Glomerular visceral epithelial cell (primary cell): Measurements from ENCODE around the gene C10orf62.

ENCODE experiments used
- DNase-seq: peaks from one replicate; pipeline ENCODE4 v3.0.0-alpha.2; 2016; ENCODE audit errors: extremely low spot score

The C10orf62 gene

GRCh38 chr10:97584798-97585438, 4.6 kb upstream of the C10orf62 start:
- DNase-seq: no peak

GRCh38 chr10:97585439-97585811, 4.1 kb upstream of the C10orf62 start:
- no peak for DNase-seq

- no peak for DNase-seq
Observed at GRCh38 chr10:97587183-97587582, 2.3 kb upstream of the C10orf62 start.

- no peak for DNase-seq
Observed at GRCh38 chr10:97590082-97590747, 694 bp downstream of the C10orf62 start.

- DNase-seq: no peak
Observed at GRCh38 chr10:97590748-97591495, 1.4 kb downstream of the C10orf62 start.

- DNase-seq: no peak
Observed at GRCh38 chr10:97593421-97593820, 3.9 kb downstream of the C10orf62 start.

GRCh38 chr10:97596101-97597082, 6.9 kb downstream of the C10orf62 start:
- DNase-seq: peak; percentile 88

GRCh38 chr10:97597778-97598177, 8.3 kb downstream of the C10orf62 start:
- no peak for DNase-seq

GRCh38 chr10:97598407-97599271, 9.1 kb downstream of the C10orf62 start:
- no peak for DNase-seq

- no peak for DNase-seq
Observed at GRCh38 chr10:97599272-97599619, 9.7 kb downstream of the C10orf62 start.

GRCh38 chr10:97600616-97601015, 11.1 kb downstream of the C10orf62 start:
- DNase-seq: no peak

GRCh38 chr10:97601268-97602215, 12.0 kb downstream of the C10orf62 start:
- no peak for DNase-seq

- no peak for DNase-seq
Observed at GRCh38 chr10:97607095-97607636, 17.6 kb downstream of the C10orf62 start.

- no peak for DNase-seq
Observed at GRCh38 chr10:97608991-97609561, 19.6 kb downstream of the C10orf62 start.

GRCh38 chr10:97611473-97611872, 22.0 kb downstream of the C10orf62 start:
- DNase-seq: no peak

GRCh38 chr10:97612386-97612785, 22.9 kb downstream of the C10orf62 start:
- peak; percentile 62 for DNase-seq

GRCh38 chr10:97618285-97618684, 28.8 kb downstream of the C10orf62 start:
- DNase-seq: no peak

GRCh38 chr10:97618733-97619132, 29.2 kb downstream of the C10orf62 start:
- no peak for DNase-seq

- DNase-seq: no peak
Observed at GRCh38 chr10:97623277-97623676, 33.8 kb downstream of the C10orf62 start.
